ENCODE measurements around the gene RRAGD. TPM values are rescaled to one million over a fixed set of nuclear protein-coding genes. Genes with fewer than 3 reads are reported as not detected.

Gene RRAGD
- total RNA-seq, 1 donor from 2014 or later, result 3.8 TPM

- TF ChIP-seq EZH2 (IDR thresholded peaks at IDR 0.05; ENCODE audit: insufficient read depth, low read length), result no peak
- TF ChIP-seq, protein P1, sequence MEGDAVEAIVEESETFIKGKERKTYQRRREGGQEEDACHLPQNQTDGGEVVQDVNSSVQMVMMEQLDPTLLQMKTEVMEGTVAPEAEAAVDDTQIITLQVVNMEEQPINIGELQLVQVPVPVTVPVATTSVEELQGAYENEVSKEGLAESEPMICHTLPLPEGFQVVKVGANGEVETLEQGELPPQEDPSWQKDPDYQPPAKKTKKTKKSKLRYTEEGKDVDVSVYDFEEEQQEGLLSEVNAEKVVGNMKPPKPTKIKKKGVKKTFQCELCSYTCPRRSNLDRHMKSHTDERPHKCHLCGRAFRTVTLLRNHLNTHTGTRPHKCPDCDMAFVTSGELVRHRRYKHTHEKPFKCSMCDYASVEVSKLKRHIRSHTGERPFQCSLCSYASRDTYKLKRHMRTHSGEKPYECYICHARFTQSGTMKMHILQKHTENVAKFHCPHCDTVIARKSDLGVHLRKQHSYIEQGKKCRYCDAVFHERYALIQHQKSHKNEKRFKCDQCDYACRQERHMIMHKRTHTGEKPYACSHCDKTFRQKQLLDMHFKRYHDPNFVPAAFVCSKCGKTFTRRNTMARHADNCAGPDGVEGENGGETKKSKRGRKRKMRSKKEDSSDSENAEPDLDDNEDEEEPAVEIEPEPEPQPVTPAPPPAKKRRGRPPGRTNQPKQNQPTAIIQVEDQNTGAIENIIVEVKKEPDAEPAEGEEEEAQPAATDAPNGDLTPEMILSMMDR (IDR thresholded peaks at IDR 0.05; ENCODE audit: insufficient read depth, low read depth, low read length), result no peak
- H3K27me3 Mint-ChIP-seq (ENCODE audit: low read depth, unreplicated experiment), result no peaks in the 10 kb centered on the region
- H3K4me2 ChIP-seq (ENCODE audit: low read length), result no peak overlapping the region
- no peak overlapping the region for H3K4me3 ChIP-seq (ENCODE audit: insufficient read depth, low read depth, low read length)
- H3K9me3 ChIP-seq (ENCODE audit: insufficient read depth, low read depth, low read length), result no peaks in the 10 kb centered on the region
- peaks cover 9% of the 10 kb centered on the region for H3K36me3 Mint-ChIP-seq (ENCODE audit: low read depth, unreplicated experiment)
- H3K27ac Mint-ChIP-seq (ENCODE audit: unreplicated experiment), result no peak overlapping the region
- H3K4me1 Mint-ChIP-seq (ENCODE audit: low read depth, unreplicated experiment), result peaks cover 15% of the 10 kb centered on the region
- H3K27ac ChIP-seq (ENCODE audit: low read depth, low read length), result no peak overlapping the region
- no peaks in the 10 kb centered on the region for H3K4me1 ChIP-seq (ENCODE audit: insufficient read depth, low read length)
- H3K9me3 Mint-ChIP-seq (ENCODE audit: unreplicated experiment), result no peaks in the 10 kb centered on the region
- H3K27me3 ChIP-seq (ENCODE audit: insufficient read depth, low read length), result no peaks in the 10 kb centered on the region
- no peaks in the 10 kb centered on the region for H3K79me2 ChIP-seq (ENCODE audit: insufficient read depth, low read length)
- DNase-seq (ENCODE audit: low read depth) (no peak), FAIRE-seq (no peak)
- no peak overlapping the region for H2AFZ ChIP-seq (ENCODE audit: low read depth, low read length)
- H3K9ac ChIP-seq (ENCODE audit: low read length), result no peak overlapping the region
- H3K4me3 Mint-ChIP-seq (ENCODE audit: unreplicated experiment), result no peak overlapping the region
- no peaks in the 10 kb centered on the region for H3K36me3 ChIP-seq (ENCODE audit: insufficient read depth, low read length)
- H4K20me1 ChIP-seq (ENCODE audit: insufficient read depth, low read length), result peaks cover 14% of the 10 kb centered on the region
Observed at GRCh38 chr6:89320012-89320559, 92.0 kb downstream of the RRAGD start.

GRCh38 chr6:89317067-89317466, 95.0 kb downstream of the RRAGD start:
- Histone ChIP-seq H3K9ac (ENCODE audit: low read length) (no peak overlapping the region), H3K79me2 (ENCODE audit: insufficient read depth, low read length) (no peaks in the 10 kb centered on the region), H2AFZ (ENCODE audit: low read depth, low read length) (no peak overlapping the region), H3K36me3 (ENCODE audit: insufficient read depth, low read length) (no peaks in the 10 kb centered on the region), H3K27me3 (ENCODE audit: insufficient read depth, low read length) (no peaks in the 10 kb centered on the region), H4K20me1 (ENCODE audit: insufficient read depth, low read length) (peaks cover 18% of the 10 kb centered on the region), H3K27ac (ENCODE audit: low read depth, low read length) (no peak overlapping the region), H3K4me3 (ENCODE audit: insufficient read depth, low read depth, low read length) (no peak overlapping the region), H3K9me3 (ENCODE audit: insufficient read depth, low read depth, low read length) (no peaks in the 10 kb centered on the region), H3K4me2 (ENCODE audit: low read length) (no peak overlapping the region), H3K4me1 (ENCODE audit: insufficient read depth, low read length) (peaks cover 9% of the 10 kb centered on the region)
- no peak for TF ChIP-seq EZH2 (IDR thresholded peaks at IDR 0.05; ENCODE audit: insufficient read depth, low read length)
- TF ChIP-seq, protein P1 (IDR thresholded peaks at IDR 0.05; ENCODE audit: insufficient read depth, low read depth, low read length), result no peak
- Mint-ChIP-seq H3K27ac (ENCODE audit: unreplicated experiment) (no peak overlapping the region), H3K36me3 (ENCODE audit: low read depth, unreplicated experiment) (peaks cover 4% of the 10 kb centered on the region), H3K4me3 (ENCODE audit: unreplicated experiment) (no peak overlapping the region), H3K27me3 (ENCODE audit: low read depth, unreplicated experiment) (no peaks in the 10 kb centered on the region), H3K9me3 (ENCODE audit: unreplicated experiment) (no peaks in the 10 kb centered on the region), H3K4me1 (ENCODE audit: low read depth, unreplicated experiment) (peaks cover 17% of the 10 kb centered on the region)
- DNase-seq (ENCODE audit: low read depth) (no peak), FAIRE-seq (no peak)

- Mint-ChIP-seq H3K27ac (ENCODE audit: unreplicated experiment) (no peak within 1 kb of the TSS), H3K4me1 (ENCODE audit: low read depth, unreplicated experiment) (peaks cover 29% of the 10 kb centered on the region), H3K9me3 (ENCODE audit: unreplicated experiment) (no peaks in the 10 kb centered on the region), H3K4me3 (ENCODE audit: unreplicated experiment) (no peak within 1 kb of the TSS), H3K27me3 (ENCODE audit: low read depth, unreplicated experiment) (peaks cover under 1% of the 10 kb centered on the region), H3K36me3 (ENCODE audit: low read depth, unreplicated experiment) (peaks cover 1% of the 10 kb centered on the region)
- FAIRE-seq (no peak), DNase-seq (ENCODE audit: low read depth) (no peak)
- no peak for TF ChIP-seq EZH2 (IDR thresholded peaks at IDR 0.05; ENCODE audit: insufficient read depth, low read length)
- TF ChIP-seq, protein P1 (IDR thresholded peaks at IDR 0.05; ENCODE audit: insufficient read depth, low read depth, low read length), result no peak
- Histone ChIP-seq H2AFZ (ENCODE audit: low read depth, low read length) (no peak within 1 kb of the TSS), H3K4me3 (ENCODE audit: insufficient read depth, low read depth, low read length) (no peak within 1 kb of the TSS), H3K9ac (ENCODE audit: low read length) (no peak within 1 kb of the TSS), H3K9me3 (ENCODE audit: insufficient read depth, low read depth, low read length) (no peaks in the 10 kb centered on the region), H3K27ac (ENCODE audit: low read depth, low read length) (no peak within 1 kb of the TSS), H3K4me1 (ENCODE audit: insufficient read depth, low read length) (peaks cover 21% of the 10 kb centered on the region), H3K36me3 (ENCODE audit: insufficient read depth, low read length) (no peaks in the 10 kb centered on the region), H3K27me3 (ENCODE audit: insufficient read depth, low read length) (no peaks in the 10 kb centered on the region), H3K4me2 (ENCODE audit: low read length) (no peak within 1 kb of the TSS), H3K79me2 (ENCODE audit: insufficient read depth, low read length) (no peaks in the 10 kb centered on the region), H4K20me1 (ENCODE audit: insufficient read depth, low read length) (peaks cover 25% of the 10 kb centered on the region)
Observed at GRCh38 chr6:89315249-89315885, 96.7 kb downstream of the RRAGD start, which contains the start of gene GABRR2. Gene GABRR2, minus strand, starts transcription at chr6:89315299. Its CDS starts 134 bp downstream, at chr6:89315165.

All from astrocyte (in vitro differentiated cells and primary cell).